Hepatocyte (in vitro differentiated cells): Measurements from ENCODE around the gene HIVEP2. TPM values are rescaled to one million over a fixed set of nuclear protein-coding genes. Genes with fewer than 3 reads are reported as not detected.
A peak's percentile ranks its signal among the peaks of the same experiment; 100 is the strongest.

Experiments
- DNase-seq: peaks from one replicate; pipeline ENCODE4 v3.0.0-alpha.2; 2016; ENCODE audit warnings: low spot score
- H2AFZ ChIP-seq: fragments of 200-600 bp; sonication (generic); 2 replicates; pipeline ENCODE4 v1.6.0; 2016; ENCODE audit warnings: antibody characterized with exemption, mild to moderate bottlenecking
- H3K27ac ChIP-seq: fragments of 200-600 bp; sonication (generic); 2 replicates; pipeline ENCODE4 v1.5.1; 2016; ENCODE audit warnings: mild to moderate bottlenecking
- H3K27me3 ChIP-seq: fragments of 200-600 bp; sonication (generic); 2 replicates; pipeline ENCODE4 v1.6.1; 2016
- H3K36me3 ChIP-seq: fragments of 200-600 bp; sonication (generic); replicated peaks from 2 replicates; pipeline ENCODE4 v1.5.1; 2016; ENCODE audit warnings: low read depth; ENCODE audit not compliant: insufficient read depth
- H3K4me1 ChIP-seq: fragments of 200-600 bp; sonication (generic); 2 replicates; pipeline ENCODE4 v1.5.1; 2016; ENCODE audit warnings: mild to moderate bottlenecking, moderate library complexity; ENCODE audit not compliant: insufficient read depth
- H3K4me2 ChIP-seq: fragments of 200-600 bp; sonication (generic); 2 replicates; pipeline ENCODE4 v1.6.0; 2016
- H3K4me3 ChIP-seq: fragments of 200-600 bp; sonication (generic); 2 replicates; pipeline ENCODE4 v1.5.1; 2016; ENCODE audit warnings: mild to moderate bottlenecking
- H3K79me2 ChIP-seq: fragments of 200-600 bp; sonication (generic); 2 replicates; pipeline ENCODE4 v1.6.0; 2017; ENCODE audit warnings: mild to moderate bottlenecking
- H3K9me2 ChIP-seq: fragments of 200-600 bp; sonication (generic); replicated peaks from 2 replicates; pipeline ENCODE4 v1.6.0; 2017; ENCODE audit warnings: mild to moderate bottlenecking; ENCODE audit not compliant: insufficient read depth
- H3K9me3 ChIP-seq: fragments of 200-600 bp; sonication (generic); 2 replicates; pipeline ENCODE4 v1.5.1; 2016; ENCODE audit warnings: low read depth, mild to moderate bottlenecking
- H4K20me1 ChIP-seq: fragments of 200-600 bp; sonication (generic); 2 replicates; pipeline ENCODE4 v1.6.0; 2016; ENCODE audit warnings: mild to moderate bottlenecking; ENCODE audit not compliant: insufficient read depth, poor library complexity, severe bottlenecking
- EZH2 ChIP-seq: fragments of 200-600 bp; sonication (generic); IDR thresholded peaks from 2 replicates; pipeline ENCODE4 v1.6.1; 2016; ENCODE audit warnings: antibody characterized with exemption, mild to moderate bottlenecking, borderline replicate concordance
- EZH2phosphoT487 ChIP-seq: fragments of 200-600 bp; sonication (generic); IDR thresholded peaks from one replicate; pipeline ENCODE4 v1.6.1; 2018; ENCODE audit warnings: antibody characterized with exemption, mild to moderate bottlenecking, low read depth, moderate library complexity; ENCODE audit not compliant: unreplicated experiment, severe bottlenecking
- WGBS: methylation state at CpG from one replicate; pipeline ENCODE4 v1.1.6; 2016; ENCODE audit warnings: low lambda C conversion rate; ENCODE audit errors: missing lambda C conversion rate; 5-methylcytosine and 5-hydroxymethylcytosine counted together
- polyA plus RNA-seq: library from polyadenylated mRNA; unstranded; fragments of >200 nt; fragmentation: Nextera tagmentation; extraction: Ambion mirVana; gene quantifications from 2 replicates; pipeline ENCODE4 v1.2.1, GENCODE V29; 2016
- total RNA-seq: library from RNA; depleted of rRNA; stranded (reverse); fragments of >200 nt; gene quantifications from 2 replicates; pipeline ENCODE4 v1.2.3, GENCODE V29; 2014
- TF ChIP-seq, protein P1 (sequence below): fragments of 200-600 bp; sonication (generic); IDR thresholded peaks from 2 replicates; pipeline ENCODE4 v1.5.1; 2016; ENCODE audit warnings: antibody characterized with exemption, mild to moderate bottlenecking; ENCODE audit not compliant: poor library complexity

Gene HIVEP2
- total and polyA plus RNA-seq, 2 experiments from 2014 or later = 3.3 to 9.4 TPM

DNA sequence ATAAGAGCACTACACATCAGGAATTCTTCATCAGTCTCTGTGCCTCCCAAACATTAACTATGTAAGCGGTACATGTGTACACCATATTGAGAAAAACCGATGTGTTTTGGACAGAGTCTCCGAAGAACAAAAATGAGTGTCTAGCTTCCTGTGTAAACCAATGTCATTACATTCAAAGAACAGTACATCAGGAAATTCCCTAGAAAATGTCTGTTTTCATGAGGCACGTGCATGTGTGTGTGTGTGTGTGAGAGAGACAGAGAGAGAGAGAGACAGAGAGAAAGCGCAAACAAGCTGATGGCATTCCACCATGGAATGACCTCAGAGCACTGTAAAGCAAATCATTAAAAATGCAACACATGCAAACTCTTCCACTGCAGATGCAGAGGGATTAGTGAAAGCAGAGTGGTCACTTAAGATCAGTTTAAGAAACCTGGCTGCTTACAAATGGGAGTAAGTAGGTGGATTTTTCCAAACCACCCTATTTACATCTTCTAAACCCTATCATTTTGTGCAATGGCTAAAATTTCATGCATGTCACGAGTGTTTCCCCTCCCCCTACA lies 133.9 kb downstream of the HIVEP2 start:
- H3K27ac ChIP-seq = peak overlapping the region; percentile 21
- no peak for DNase-seq
- no peaks in the 10 kb centered on the region for H4K20me1 ChIP-seq
- H3K4me1 ChIP-seq = no peaks in the 10 kb centered on the region
- no peak overlapping the region for H3K4me2 ChIP-seq
- no peaks in the 10 kb centered on the region for H3K9me3 ChIP-seq
- H3K36me3 ChIP-seq = no peaks in the 10 kb centered on the region
- H3K27me3 ChIP-seq = no peaks in the 10 kb centered on the region
- 67% methylated on average over 6 of the region's 6 CpGs for WGBS
- H3K9me2 ChIP-seq = no peaks in the 10 kb centered on the region
- no peaks in the 10 kb centered on the region for H3K79me2 ChIP-seq
- H2AFZ ChIP-seq = no peak overlapping the region
- no peak overlapping the region for H3K4me3 ChIP-seq
- TF ChIP-seq EZH2phosphoT487 = no peak

DNA sequence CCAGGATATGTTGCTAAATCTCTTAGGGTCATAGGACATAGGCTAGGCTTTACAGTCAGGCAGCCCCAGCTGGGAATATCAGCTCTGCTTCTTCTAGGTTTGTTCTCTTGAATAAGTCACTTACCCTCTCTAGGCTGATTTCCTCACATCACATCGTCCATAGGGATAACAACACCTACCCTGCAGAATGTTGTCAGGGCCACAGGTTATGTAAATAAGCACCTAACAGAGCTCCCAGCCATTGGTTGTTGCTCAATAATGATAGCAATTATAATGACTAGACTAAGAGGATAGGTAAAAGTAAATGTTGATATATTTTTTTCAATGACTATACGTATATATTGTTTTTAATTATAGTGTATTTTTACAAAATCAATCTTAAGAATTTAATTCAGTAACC lies 135.0 kb downstream of the HIVEP2 start:
- Histone ChIP-seq H3K36me3 (no peaks in the 10 kb centered on the region), H3K27me3 (no peaks in the 10 kb centered on the region), H3K79me2 (no peaks in the 10 kb centered on the region), H3K9me2 (no peaks in the 10 kb centered on the region), H3K4me3 (no peak overlapping the region), H3K9me3 (no peaks in the 10 kb centered on the region), H2AFZ (no peak overlapping the region), H3K4me1 (no peaks in the 10 kb centered on the region), H4K20me1 (no peaks in the 10 kb centered on the region), H3K27ac (no peak overlapping the region), H3K4me2 (no peak overlapping the region)
- DNase-seq = no peak
- 80% methylated on average over 2 of the region's 2 CpGs for WGBS
- no peak for TF ChIP-seq EZH2phosphoT487
- TF ChIP-seq, protein P1, sequence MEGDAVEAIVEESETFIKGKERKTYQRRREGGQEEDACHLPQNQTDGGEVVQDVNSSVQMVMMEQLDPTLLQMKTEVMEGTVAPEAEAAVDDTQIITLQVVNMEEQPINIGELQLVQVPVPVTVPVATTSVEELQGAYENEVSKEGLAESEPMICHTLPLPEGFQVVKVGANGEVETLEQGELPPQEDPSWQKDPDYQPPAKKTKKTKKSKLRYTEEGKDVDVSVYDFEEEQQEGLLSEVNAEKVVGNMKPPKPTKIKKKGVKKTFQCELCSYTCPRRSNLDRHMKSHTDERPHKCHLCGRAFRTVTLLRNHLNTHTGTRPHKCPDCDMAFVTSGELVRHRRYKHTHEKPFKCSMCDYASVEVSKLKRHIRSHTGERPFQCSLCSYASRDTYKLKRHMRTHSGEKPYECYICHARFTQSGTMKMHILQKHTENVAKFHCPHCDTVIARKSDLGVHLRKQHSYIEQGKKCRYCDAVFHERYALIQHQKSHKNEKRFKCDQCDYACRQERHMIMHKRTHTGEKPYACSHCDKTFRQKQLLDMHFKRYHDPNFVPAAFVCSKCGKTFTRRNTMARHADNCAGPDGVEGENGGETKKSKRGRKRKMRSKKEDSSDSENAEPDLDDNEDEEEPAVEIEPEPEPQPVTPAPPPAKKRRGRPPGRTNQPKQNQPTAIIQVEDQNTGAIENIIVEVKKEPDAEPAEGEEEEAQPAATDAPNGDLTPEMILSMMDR = no peak

DNA sequence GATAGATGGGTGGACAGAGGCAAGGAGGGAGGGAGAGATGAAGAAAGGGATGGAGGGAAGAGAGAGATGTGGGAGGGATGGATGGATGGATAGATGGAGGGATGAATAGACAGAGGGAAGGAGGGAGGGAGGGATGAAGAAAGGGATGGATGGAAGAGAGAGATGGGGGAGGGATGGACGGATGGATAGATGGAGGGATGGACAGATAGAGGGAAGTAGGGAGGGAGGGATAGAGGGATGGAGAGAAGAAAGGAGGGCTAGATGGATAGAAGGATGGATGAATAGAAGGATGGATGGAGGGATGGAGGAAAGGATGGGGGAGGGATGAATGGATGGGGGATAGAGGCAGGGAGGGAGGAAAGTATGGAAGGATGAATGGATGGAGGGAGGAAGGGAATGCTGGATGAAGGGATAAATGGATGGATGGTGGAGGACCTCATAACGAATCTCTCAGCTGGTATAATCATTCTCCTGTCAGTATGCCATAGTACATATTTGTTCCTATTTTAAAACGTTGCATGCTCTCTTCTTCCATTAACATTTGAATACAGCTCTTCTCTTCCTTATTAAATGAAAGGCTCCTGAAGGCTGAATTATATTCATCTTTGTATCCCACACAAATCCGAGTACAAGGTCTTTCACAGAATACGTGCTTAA lies 136.4 kb downstream of the HIVEP2 start:
- Histone ChIP-seq H3K27ac (no peak overlapping the region), H3K4me3 (no peak overlapping the region), H3K4me2 (no peak overlapping the region), H3K4me1 (no peaks in the 10 kb centered on the region), H3K9me3 (no peaks in the 10 kb centered on the region), H3K36me3 (no peaks in the 10 kb centered on the region), H2AFZ (no peak overlapping the region), H4K20me1 (no peaks in the 10 kb centered on the region), H3K79me2 (peaks cover 2% of the 10 kb centered on the region), H3K27me3 (no peaks in the 10 kb centered on the region), H3K9me2 (no peaks in the 10 kb centered on the region)
- no peak for DNase-seq
- TF ChIP-seq EZH2phosphoT487 (no peak), EZH2 (no peak)
- TF ChIP-seq, protein P1 = no peak
- WGBS = 97% methylated on average over 4 of the region's 5 CpGs

DNA sequence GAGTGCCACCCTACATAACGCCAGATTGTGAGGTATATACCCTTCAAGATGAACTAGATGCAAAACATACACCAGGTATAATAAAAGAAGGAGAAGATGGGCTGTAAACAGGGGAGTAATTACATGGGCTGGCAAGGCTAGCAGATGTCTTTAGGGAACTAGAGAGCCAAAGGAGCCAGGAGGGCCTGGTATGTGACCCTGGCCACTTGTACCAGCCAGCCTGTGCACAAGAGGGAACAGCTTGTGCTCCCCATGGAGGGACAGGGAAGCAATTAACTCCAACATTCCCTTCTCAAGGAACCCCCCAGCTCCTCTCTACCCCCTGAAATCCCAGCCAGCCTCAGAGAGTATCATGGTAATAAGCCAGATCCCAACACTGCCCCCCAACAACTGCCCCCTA lies 139.9 kb downstream of the HIVEP2 start:
- Histone ChIP-seq H2AFZ (no peak overlapping the region), H3K36me3 (no peaks in the 10 kb centered on the region), H3K27me3 (no peaks in the 10 kb centered on the region), H3K9me3 (no peaks in the 10 kb centered on the region), H4K20me1 (no peaks in the 10 kb centered on the region), H3K4me3 (no peak overlapping the region), H3K4me2 (no peak overlapping the region), H3K4me1 (no peaks in the 10 kb centered on the region), H3K79me2 (peaks cover 2% of the 10 kb centered on the region), H3K9me2 (no peaks in the 10 kb centered on the region), H3K27ac (no peak overlapping the region)
- TF ChIP-seq, protein P1 = no peak
- TF ChIP-seq EZH2phosphoT487 (no peak), EZH2 (no peak)
- no peak for DNase-seq
- WGBS = 89% methylated on average over 1 of the region's 1 CpG
